GM19035 (cell line): ENCODE data around the gene ADAM30.

ENCODE experiments used
- ATAC-seq: cut with Tn5 transposase; IDR thresholded peaks from one replicate; pipeline ENCODE4 v1.9.1; 2021; ENCODE audit not compliant: unreplicated experiment

Gene ADAM30

GRCh38 chr1:119896303-119896702 lies at the start of gene ADAM30:
TSS of gene ADAM30 (minus strand) at chr1:119896515. CDS start at chr1:119896336, 179 bp downstream.
- ATAC-seq: no peak

GRCh38 chr1:119943216-119943615 lies 46.9 kb upstream of the ADAM30 start:
- no peak for ATAC-seq

DNA sequence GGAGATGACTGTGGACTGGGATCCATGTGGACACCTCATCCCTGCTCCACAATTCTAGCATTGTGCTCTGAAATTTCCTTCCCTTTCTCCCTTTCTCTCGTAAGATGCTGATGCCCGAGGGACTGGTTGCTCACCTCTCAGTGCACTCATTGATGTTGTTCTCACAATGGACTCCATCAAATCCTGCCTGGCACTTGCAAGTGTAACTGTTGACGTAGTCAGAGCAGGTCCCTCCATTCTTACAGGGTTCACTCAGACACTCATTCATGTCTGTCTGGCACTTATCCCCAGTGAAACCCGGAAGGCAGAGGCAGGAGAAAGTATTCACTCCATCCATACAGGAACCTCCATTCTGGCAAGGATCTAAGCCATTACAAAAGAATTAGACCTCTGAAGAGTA lies 45.1 kb upstream of the ADAM30 start:
- no peak for ATAC-seq

- ATAC-seq: no peak
Observed at GRCh38 chr1:119940697-119941096, 44.4 kb upstream of the ADAM30 start.

DNA sequence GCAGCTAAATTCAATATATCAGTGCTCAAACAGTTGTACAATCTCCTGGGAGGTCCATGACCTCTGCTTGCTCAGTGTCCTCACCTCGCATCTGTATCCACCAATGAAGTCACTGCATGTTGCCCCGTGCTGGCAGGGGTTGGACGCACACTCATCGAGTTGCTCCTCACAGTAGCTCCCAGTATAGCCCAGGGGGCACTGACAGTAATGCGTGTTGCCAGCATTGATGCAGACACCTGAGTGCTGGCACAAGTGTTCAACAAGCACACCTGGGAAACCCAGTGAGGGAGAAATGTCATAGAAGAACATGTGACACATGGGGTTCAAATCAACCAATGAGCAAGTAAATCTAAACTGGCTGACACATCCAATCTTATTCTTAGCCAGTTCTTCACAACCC lies 40.9 kb upstream of the ADAM30 start:
- no peak for ATAC-seq

DNA sequence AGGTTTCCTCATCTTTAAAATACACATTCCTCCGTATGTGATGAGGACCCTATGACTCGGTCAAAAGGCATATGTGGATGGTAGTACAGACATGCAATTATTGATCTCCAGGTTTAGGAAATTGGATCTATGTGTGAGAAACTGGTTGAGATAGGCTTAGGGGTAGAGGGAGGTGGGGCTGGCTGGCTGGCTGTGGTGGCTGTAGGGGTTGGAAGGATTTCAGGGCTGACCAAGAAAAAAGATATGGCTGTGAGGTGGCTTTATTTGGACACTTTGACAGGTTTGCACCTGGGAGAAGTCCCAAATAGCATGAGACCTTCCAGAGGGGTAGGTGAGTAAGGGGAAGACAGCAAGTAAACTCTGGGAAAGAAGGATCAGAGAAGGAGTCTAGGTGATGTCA lies 39.6 kb upstream of the ADAM30 start:
- no peak for ATAC-seq

- ATAC-seq: no peak
Observed at GRCh38 chr1:119935373-119935772, 39.1 kb upstream of the ADAM30 start.

DNA sequence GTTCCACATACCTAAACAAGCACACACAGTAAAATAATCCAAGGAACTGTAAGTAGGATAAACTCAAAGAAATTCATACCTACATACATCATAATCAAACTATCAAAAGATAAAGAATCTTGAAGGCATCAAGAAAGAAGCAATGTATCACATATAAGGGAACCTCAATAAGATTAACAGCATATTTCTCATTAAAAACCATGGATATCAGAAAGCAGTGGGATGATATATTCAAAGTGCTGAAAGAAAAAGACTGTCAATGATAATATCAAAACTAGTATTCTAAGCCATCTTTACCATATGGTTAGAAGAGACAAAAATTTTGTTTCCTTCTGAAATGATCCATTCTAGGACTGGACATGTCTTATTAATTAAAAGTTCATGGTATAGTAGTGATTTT lies 37.1 kb upstream of the ADAM30 start:
- no peak for ATAC-seq

DNA sequence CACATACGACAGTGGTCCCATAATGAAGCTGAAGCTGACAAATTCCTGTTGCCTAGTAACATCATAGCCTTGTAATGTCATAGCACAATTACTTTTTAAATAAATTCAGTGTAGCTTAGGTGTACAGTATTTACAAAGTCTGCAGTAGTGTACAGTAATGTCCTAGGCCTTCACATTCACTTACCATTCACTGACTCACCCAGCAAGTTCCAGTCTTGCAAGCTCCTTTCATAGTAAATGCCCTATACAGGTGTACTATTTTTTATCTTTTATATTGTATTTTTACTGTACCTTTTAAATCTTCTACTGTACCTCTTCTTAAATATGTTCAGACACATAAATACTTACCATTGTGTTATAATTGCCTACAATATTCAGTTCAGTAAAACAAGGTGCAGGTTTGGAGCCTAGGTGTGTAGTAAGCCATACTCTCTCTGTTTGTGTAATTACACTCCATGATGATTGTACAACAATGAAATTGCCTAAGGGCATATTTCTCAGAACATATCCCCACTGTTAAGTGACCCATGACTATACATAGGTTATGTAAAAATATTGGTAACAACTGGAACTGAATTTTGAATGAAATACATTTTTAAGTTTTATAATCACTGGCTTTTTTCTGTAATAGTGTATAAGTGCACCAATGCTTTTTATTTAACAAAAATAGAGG lies 33.5 kb upstream of the ADAM30 start:
- no peak for ATAC-seq

DNA sequence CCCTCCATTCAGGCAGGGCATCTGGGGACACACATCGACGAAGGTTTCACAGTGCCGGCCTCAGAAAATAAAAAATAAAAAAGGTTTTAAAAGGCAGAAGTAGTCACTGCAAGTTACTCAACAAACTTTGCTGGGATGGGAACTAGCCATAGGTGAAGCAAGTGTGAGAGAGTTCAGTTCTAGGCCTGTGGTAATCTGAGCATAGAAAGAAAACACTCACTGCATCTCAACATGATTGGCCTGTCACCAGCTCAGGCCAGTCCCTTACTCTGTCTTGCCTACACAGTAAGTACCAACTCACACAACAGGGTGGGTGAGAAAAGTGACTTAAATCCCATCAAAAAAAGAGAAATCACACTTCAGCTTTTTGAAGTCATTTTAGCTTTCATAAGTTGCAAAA lies 30.2 kb upstream of the ADAM30 start:
- ATAC-seq: no peak

DNA sequence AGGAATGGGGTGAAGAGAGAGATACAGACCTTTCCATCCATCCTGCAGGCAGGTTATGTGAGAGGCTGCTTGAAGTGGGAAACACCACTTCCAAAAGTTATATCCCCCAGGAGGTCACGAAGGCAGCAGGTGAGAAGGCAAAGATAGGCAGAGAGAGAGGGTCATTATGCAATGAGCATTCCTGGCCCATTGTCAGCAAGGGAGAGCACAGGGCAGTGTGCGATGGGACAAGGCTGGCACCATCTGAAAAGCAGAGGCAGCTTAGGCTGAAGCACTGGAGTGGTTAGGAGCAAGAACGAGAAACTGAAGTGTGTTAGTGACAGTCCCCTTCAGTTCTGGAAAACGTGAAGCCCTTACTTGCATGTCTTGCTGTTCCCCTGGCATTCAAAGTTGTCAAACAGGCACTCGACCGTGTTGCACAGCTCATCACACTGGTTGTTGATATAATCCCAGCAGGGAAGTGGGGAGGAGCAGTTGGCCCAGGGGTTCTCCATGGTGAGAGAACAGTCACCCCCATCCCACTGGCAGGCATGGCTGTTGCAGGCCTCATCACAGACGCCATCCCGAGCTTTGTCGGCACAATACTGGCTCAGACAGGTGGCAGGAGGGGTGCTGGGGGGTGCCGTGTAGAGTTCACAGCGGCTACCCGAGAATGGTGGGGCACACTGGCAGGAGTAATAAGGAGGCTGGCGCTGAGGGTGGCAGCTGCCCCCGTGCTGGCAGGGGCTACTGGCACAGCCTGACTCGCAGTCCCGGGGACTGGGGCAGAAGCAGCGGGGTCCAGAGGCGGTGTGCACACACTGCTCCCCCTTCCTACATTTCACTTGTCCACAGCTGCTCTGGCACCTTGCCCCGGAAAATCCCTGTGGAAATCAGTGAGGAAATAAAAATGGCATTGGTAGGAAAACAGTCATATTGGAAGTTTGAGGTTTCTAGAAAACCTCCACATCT lies 28.9 kb upstream of the ADAM30 start:
- no peak for ATAC-seq

DNA sequence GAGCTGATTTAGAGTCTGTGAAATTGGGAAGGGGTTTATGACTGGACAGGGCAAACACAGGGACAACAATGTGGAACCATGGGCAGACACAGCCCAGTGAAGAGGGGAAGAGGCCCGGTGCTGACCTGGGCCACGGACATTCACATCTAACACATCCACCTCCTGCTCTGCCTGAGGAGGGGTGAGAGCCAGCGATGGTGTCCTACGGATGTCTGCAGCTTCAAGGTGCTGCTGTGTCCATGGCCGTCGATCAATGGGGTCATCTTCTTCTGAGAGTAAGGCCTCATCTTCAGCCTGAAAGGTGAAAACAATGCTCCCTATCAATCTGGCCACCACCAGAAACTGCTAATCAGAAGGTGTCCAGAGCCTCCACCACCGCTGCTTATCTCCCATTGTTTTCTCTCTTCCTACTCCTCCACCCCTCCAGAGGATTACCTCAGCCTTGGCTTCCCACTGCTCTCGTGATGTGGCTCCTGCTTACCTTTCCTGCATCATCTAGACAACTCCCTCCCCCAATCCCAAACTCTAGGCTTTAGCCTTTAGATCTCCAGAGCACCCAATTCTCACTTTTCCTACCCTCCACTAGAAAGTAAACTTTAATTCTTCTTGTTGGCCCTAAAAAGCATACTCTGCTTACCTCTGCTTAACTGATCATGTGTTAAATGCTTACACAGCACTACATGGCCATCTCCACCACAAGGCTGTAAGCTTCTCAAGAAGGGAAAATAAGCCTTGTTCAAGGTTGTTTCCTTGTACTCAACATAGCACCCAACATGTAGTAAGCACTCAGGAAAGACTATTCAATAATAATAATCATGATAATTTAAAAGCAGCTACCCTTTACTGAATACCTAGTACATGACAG lies 24.0 kb upstream of the ADAM30 start:
- ATAC-seq: no peak

DNA sequence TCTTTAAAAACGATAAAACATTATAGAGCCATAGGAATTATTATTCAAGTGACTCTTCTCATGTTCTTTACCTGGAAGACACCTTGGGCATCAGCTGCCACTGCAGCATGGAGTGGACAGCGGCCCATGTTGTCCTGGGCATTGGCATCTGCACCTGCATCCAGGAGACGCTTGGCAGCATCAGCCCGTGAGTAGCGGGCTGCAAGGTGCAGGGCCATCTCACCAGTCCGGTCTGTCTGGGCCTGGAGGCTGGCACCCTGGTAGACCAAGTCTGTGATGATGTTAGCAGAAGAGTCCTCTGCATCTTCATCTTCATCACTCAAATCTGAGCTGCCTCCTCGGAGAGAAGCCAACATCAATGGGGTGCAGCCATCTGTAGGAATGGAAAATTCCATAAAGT lies 22.9 kb upstream of the ADAM30 start:
- no peak for ATAC-seq

DNA sequence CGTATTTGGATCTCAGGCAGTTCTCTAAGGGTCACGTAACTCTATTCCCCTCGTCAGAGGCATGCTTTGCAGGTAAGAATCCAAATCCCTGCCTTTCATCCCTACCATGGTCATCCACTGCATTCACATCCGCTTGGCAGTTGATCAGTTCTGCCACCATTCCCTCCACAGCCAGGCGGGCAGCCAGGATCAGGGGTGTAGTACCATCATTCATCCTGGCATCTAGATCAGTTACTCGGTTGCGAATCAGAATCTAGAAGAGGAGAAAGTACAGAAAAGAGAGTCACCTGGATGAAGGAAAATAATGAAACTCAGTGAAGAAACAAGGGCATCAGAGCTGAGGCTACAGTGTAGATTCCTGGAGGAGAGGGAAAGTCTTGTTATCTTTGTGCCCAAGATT lies 22.0 kb upstream of the ADAM30 start:
- ATAC-seq: no peak

GRCh38 chr1:119917304-119918055 lies 21.2 kb upstream of the ADAM30 start:
- no peak for ATAC-seq

GRCh38 chr1:119915517-119915916 lies 19.2 kb upstream of the ADAM30 start:
- no peak for ATAC-seq

DNA sequence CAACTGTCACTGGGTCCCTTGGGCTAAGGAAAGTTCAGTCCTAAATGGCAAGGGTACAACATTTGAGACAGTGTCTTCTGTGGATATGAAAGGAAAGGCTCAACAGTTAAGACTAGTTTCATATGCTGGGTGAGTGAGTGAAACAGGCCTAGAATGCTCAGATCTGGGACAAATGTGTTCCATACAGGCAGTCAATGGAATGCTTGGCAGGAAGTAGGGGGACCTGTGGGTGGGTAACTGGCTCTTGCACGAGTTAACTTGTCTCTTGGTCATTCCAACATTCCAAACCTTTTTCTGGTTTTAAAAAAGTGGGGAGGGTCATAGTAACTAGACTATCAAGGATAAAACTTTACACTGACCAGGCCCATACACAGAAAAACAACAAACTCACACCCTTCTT lies 17.8 kb upstream of the ADAM30 start:
- ATAC-seq: no peak

GRCh38 chr1:119912963-119913362 lies 16.6 kb upstream of the ADAM30 start:
- ATAC-seq: no peak

- no peak for ATAC-seq
Observed at GRCh38 chr1:119911775-119912174, 15.5 kb upstream of the ADAM30 start.

DNA sequence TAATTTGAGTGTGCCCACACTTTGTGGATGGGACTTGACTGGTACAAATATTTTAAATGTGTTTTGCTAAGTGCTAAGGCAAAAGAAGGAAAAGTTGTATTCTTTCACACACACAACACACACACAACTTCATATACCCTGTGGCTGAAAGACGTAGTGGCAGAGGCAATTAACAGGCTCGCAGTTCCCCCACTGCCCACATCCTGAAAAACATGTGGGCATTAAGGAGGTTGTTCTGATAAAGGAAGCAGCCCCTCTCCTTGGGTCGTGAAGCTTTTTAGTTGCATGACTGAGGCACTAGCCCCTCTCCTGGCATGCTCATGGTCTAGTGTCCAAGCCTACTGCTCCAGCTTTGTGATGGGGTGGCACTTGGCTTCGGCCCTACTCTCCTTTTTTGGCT lies 14.3 kb upstream of the ADAM30 start:
- no peak for ATAC-seq
